Gastroesophageal sphincter (tissue), 4 donors: ENCODE data around the gene EXOC4. TPM values are rescaled to one million over a fixed set of nuclear protein-coding genes. Genes with fewer than 3 reads are reported as not detected.

ENCODE experiments used
- ATAC-seq: fragments of 150-250 bp; one replicate; pipeline ENCODE4 v1.9.1; 2016; ENCODE audit warnings: mild to moderate bottlenecking, moderate library complexity
- H3K27ac ChIP-seq, 4 donors: fragments of 200-600 bp; sonication (generic) in 3 of 4; 1 replicate in 3 of 4; 2 replicates in 1 of 4; pipeline ENCODE4 v1.5.1; 2016 to 2019
- H3K27me3 ChIP-seq: fragments of 200-600 bp; sonication (generic); one replicate; pipeline ENCODE4 v1.5.1; 2019
- H3K36me3 ChIP-seq, 2 donors: fragments of 200-600 bp; sonication (generic); one replicate each; pipeline ENCODE4 v1.5.1; 2019; ENCODE audit warnings: control low read depth in 1 of 2
- H3K4me1 ChIP-seq, 3 donors: fragments of 200-600 bp; sonication (generic); 1 replicate in 2 of 3; 2 replicates in 1 of 3; pipeline ENCODE4 v1.5.1; 2016 to 2019; ENCODE audit warnings: control low read depth in 2 of 3
- H3K4me3 ChIP-seq, 2 donors: fragments of 200-600 bp; sonication (generic); one replicate each; pipeline ENCODE4 v1.5.1; 2019; ENCODE audit warnings: mild to moderate bottlenecking in 1 of 2, moderate library complexity in 1 of 2
- H3K9me3 ChIP-seq, 3 donors: fragments of 200-600 bp; sonication (generic); one replicate each; pipeline ENCODE4 v1.5.1; 2017 to 2019; ENCODE audit warnings: control low read depth in 2 of 3
- EP300 ChIP-seq: sonication (generic); formaldehyde crosslinking; IDR thresholded peaks from one replicate; pipeline ENCODE4 v1.6.1; 2017; ENCODE audit warnings: antibody characterized with exemption, mild to moderate bottlenecking
- POLR2A ChIP-seq, 2 donors: fragments of 450-650 bp; IDR thresholded peaks; one replicate each; pipeline ENCODE4 v1.6.1; 2017; ENCODE audit warnings: antibody characterized with exemption in 2 of 2, mild to moderate bottlenecking in 2 of 2, moderate library complexity in 1 of 2
- POLR2AphosphoS5 ChIP-seq: sonication (generic); formaldehyde crosslinking; IDR thresholded peaks from one replicate; pipeline ENCODE4 v1.6.1; 2017; ENCODE audit warnings: antibody characterized with exemption
- WGBS, 2 donors: methylation state at CpG; one replicate each; pipeline ENCODE4 v1.1.5; 2018; ENCODE audit warnings: low coverage in 1 of 2; 5-methylcytosine and 5-hydroxymethylcytosine counted together
- total RNA-seq, 4 donors: library from RNA; depleted of rRNA; stranded (reverse); fragments of >200 nt; gene quantifications; one replicate each; pipeline ENCODE4 v1.1.0, GENCODE V29; 2016
- TF ChIP-seq, protein P1 (sequence below), 4 experiments: fragments of 200-600 bp in 2 of 4; fragments of 450-650 bp in 2 of 4; sonication (generic) in 1 of 4; IDR thresholded peaks; one replicate each; pipeline ENCODE4 v1.5.1; 2017 to 2019; ENCODE audit warnings: antibody characterized with exemption in 4 of 4, mild to moderate bottlenecking in 2 of 4, moderate library complexity in 2 of 4

EXOC4 gene
- total RNA-seq, 4 donors from 2014 or later: 46.3 to 85.8 (median 51.9) TPM

DNA sequence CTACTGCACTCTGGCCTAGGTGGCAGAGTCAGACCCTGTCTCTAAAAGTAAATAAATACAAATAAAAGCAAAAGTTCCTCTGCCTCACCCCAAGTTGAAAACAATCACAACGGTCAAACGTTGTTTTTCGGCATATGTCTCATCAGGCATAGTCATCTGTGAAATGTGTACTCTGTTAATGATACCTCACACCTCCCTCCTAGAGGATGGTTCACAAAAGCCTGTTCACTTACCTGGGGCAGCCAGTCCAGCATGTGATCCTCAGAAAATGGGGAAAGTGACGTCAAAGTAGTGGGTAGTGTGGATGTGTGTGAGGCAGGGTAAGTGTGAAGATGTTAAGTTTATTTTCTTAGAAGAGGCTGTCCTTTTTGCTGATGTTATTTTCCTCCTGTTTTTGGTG, 620.3 kb downstream of the EXOC4 start:
- H3K27me3 ChIP-seq: no peaks in the 10 kb centered on the region
- no peak for ATAC-seq

GRCh38 chr7:133873631-133874030, 620.8 kb downstream of the EXOC4 start:
- WGBS, 2 donors: 66 to 70% methylated on average over 2 of the region's 2 CpGs
- no peaks in the 10 kb centered on the region for H3K36me3 ChIP-seq
- ATAC-seq: no peak

More for the DNA sequence above, 620.3 kb downstream of the EXOC4 start:
- TF ChIP-seq, protein P1, sequence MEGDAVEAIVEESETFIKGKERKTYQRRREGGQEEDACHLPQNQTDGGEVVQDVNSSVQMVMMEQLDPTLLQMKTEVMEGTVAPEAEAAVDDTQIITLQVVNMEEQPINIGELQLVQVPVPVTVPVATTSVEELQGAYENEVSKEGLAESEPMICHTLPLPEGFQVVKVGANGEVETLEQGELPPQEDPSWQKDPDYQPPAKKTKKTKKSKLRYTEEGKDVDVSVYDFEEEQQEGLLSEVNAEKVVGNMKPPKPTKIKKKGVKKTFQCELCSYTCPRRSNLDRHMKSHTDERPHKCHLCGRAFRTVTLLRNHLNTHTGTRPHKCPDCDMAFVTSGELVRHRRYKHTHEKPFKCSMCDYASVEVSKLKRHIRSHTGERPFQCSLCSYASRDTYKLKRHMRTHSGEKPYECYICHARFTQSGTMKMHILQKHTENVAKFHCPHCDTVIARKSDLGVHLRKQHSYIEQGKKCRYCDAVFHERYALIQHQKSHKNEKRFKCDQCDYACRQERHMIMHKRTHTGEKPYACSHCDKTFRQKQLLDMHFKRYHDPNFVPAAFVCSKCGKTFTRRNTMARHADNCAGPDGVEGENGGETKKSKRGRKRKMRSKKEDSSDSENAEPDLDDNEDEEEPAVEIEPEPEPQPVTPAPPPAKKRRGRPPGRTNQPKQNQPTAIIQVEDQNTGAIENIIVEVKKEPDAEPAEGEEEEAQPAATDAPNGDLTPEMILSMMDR (IDR thresholded peaks at IDR 0.05): no peak
- no peak for TF ChIP-seq POLR2AphosphoS5
- TF ChIP-seq POLR2A (IDR thresholded peaks at IDR 0.05): no peak
- no peak for TF ChIP-seq EP300
- no peaks in the 10 kb centered on the region for H3K36me3 ChIP-seq
- H3K4me3 ChIP-seq: no peak overlapping the region
- H3K27ac ChIP-seq: no peak overlapping the region
- H3K4me1 ChIP-seq: no peaks in the 10 kb centered on the region
- H3K9me3 ChIP-seq: no peaks in the 10 kb centered on the region
- WGBS, 2 donors: 95 to 97% methylated on average over 3 to 4 of the region's 4 CpGs

DNA sequence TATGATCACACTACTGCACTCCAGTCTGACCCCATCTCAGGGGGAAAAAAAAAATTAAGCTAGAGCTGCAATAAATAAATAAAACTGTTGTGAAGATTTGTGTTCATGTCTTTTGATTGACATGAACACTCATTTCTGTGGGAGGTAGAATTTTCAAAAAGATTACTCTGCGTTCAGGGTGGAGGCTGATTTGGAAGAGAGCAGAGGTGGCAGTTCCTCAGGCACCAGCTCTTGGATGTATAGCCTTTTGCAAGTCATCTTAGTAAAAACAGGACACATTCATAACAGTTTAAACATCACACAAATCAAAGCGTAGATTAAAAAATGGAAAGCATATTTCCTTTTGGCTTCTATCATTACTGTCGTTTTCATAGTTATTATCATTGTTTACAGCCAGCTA, 630.7 kb downstream of the EXOC4 start:
- H3K4me1 ChIP-seq: no peaks in the 10 kb centered on the region
- H3K27ac ChIP-seq: no peak overlapping the region
- WGBS, 2 donors: 70 to 80% methylated on average over 3 of the region's 3 CpGs
- H3K27me3 ChIP-seq: no peaks in the 10 kb centered on the region
- no peak for ATAC-seq
- no peaks in the 10 kb centered on the region for H3K36me3 ChIP-seq
- no peak overlapping the region for H3K4me3 ChIP-seq
- no peaks in the 10 kb centered on the region for H3K9me3 ChIP-seq
- TF ChIP-seq EP300 (no peak), POLR2A (IDR thresholded peaks at IDR 0.05) (no peak), POLR2AphosphoS5 (no peak)
- TF ChIP-seq, protein P1 (IDR thresholded peaks at IDR 0.05): no peak

More at GRCh38 chr7:133873631-133874030, 620.8 kb downstream of the EXOC4 start:
- Histone ChIP-seq H3K9me3 (no peaks in the 10 kb centered on the region), H3K27ac (no peak overlapping the region), H3K27me3 (no peaks in the 10 kb centered on the region), H3K4me1 (no peaks in the 10 kb centered on the region), H3K4me3 (no peak overlapping the region)
- TF ChIP-seq EP300 (no peak), POLR2AphosphoS5 (no peak), POLR2A (IDR thresholded peaks at IDR 0.05) (no peak)
- TF ChIP-seq, protein P1 (IDR thresholded peaks at IDR 0.05): no peak

- Histone ChIP-seq H3K4me1 (no peaks in the 10 kb centered on the region), H3K27ac (no peak overlapping the region), H3K4me3 (no peak overlapping the region), H3K36me3 (no peaks in the 10 kb centered on the region), H3K9me3 (no peaks in the 10 kb centered on the region), H3K27me3 (no peaks in the 10 kb centered on the region)
- 89% methylated on average over 4 of the region's 5 CpGs; no CpG with 5 or more reads in 1 of the 2 donors for WGBS, 2 donors
- no peak for ATAC-seq
- TF ChIP-seq POLR2A (IDR thresholded peaks at IDR 0.05) (no peak), EP300 (no peak), POLR2AphosphoS5 (no peak)
- TF ChIP-seq, protein P1 (IDR thresholded peaks at IDR 0.05): no peak
Observed at GRCh38 chr7:133885213-133885612, 632.3 kb downstream of the EXOC4 start.

- WGBS, 2 donors: 60 to 61% methylated on average over 3 of the region's 3 CpGs
- Histone ChIP-seq H3K4me3 (no peak overlapping the region), H3K27ac (no peak overlapping the region), H3K9me3 (no peaks in the 10 kb centered on the region), H3K4me1 (no peaks in the 10 kb centered on the region), H3K36me3 (no peaks in the 10 kb centered on the region), H3K27me3 (no peaks in the 10 kb centered on the region)
- ATAC-seq: no peak
- TF ChIP-seq EP300: no peak
- no peak for TF ChIP-seq POLR2AphosphoS5
- no peak for TF ChIP-seq POLR2A (IDR thresholded peaks at IDR 0.05)
- TF ChIP-seq, protein P1 (IDR thresholded peaks at IDR 0.05): no peak
Observed at GRCh38 chr7:133886086-133886485, 633.2 kb downstream of the EXOC4 start.
